ENCODE data around the gene PXK.

PXK gene

DNA sequence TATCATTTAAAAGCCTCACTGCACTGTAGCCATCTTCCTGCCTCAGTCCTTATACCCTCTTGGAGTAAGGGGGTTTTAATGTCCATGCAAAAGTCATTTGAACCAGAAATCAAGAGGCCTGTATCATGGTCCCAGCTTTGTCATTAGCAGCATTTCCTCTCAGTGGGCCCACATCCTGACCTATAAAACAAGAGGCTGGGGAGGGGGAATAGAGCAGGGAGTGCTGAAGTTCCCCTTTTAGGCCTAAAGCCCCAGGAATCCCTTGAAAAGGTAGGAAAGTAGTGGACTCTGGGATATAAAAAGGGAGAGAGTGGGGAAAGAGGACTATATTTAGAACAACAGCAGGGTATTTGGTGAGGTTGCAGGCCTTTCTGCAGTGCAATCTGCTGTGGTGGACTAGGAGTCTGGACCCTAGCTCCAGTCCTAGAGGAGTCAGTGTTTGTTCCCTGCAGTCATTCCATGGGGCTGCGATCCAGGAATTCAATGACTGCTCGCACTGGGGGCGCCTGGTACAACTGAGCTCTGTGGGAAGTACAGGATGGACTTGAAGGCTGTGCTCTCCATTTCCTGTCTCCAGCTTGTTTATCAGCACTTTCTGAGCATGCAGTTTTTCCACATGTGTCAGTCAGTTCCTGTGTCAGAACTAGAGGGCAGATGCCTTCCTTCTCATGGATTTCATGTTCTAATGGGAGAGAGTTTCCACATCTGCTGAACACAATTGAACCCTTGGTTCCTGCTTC, 54.1 kb downstream of the PXK start:
- DNase-seq: no peak

GRCh38 chr3:58387650-58388546, 55.2 kb downstream of the PXK start:
- no peak for DNase-seq

GRCh38 chr3:58388550-58389091, 55.9 kb downstream of the PXK start:
- DNase-seq: no peak

DNA sequence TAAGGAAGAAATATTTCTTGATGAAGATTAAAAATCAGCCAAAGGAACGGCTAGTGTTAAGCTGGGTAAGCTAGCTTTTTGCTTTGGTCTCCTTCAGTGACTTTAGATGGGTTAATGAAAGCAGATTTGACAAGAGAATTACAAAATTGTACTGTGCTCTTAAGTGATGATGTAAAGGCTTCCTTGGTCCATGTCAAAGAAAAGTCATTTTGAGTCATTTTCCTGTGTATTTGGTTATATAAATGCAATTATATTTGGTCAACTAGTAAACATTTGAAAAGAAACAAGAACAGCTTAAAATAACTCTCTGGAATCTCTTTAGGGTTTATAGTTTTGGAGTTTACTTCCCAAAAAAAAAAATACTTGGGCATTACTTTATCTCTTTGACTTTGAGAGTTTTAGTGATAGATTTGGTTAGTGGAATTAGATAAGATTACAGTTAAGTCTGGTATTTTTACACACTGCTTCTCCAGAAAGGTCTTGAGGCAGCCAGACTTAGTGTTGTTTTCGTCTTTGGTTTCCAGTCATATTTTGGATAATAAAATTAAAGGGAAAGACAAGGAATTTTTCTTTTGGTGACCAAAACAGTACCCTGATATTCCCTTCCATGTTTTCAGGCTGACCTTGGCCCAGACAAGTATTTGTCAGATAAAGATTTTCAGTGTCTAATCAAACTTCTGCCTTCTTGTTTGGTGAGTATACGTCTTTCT, 58.6 kb downstream of the PXK start:
- DNase-seq: no peak

GRCh38 chr3:58392181-58392580, 59.5 kb downstream of the PXK start:
- DNase-seq: no peak

GRCh38 chr3:58394339-58394738, 61.6 kb downstream of the PXK start:
- DNase-seq: no peak

DNA sequence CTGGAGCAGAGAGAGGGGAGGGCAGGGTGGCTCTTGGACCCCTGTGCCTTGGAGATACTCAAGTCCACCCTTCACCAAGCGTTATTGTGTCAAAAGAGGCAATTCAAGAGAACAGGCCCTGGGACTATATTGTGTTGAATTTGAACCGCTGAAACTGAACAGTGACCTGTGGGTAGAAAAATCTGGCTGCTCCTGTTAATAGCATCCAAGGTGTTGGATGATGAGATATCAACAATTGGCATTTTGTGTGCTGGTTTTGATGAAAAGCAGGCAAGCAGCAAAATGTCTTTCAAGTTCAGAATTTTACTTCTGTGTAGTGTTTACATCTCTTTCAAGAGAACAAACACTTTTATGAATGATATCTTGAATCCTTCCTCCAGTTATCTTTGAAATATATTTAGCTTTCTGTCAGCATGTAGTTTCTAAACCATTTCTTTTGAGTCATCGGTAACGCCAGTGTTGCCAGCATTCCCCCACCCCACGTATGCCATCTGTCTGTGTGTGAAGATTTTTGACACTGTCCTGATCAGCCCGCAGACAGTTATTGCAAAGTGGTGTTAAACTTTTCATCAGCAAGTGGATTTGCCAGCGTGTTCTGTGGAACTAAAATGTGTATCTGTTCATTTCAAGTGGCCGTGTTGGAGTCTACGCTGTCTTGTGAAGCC, 66.1 kb downstream of the PXK start:
- no peak for DNase-seq

GRCh38 chr3:58403513-58404109, 70.9 kb downstream of the PXK start:
- DNase-seq: no peak

DNA sequence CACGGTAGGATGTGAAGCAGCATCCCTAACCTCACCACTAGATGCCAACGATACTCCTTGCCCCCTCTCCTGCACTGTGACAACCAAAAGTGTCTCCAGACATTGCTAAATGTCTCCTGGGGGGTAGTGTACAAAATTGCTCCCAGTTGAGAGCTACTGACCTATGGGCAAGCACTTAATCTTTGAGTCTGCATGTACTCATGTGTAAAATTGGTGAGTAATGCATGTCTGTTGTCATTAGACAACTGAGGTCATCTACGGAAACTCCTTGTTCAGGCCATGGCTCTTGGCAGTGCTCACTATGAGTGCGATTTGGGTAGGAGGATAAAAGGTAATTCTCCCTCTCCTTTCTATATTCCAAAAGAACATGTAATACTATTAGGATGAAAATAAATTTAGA, 71.7 kb downstream of the PXK start:
- DNase-seq: no peak

DNA sequence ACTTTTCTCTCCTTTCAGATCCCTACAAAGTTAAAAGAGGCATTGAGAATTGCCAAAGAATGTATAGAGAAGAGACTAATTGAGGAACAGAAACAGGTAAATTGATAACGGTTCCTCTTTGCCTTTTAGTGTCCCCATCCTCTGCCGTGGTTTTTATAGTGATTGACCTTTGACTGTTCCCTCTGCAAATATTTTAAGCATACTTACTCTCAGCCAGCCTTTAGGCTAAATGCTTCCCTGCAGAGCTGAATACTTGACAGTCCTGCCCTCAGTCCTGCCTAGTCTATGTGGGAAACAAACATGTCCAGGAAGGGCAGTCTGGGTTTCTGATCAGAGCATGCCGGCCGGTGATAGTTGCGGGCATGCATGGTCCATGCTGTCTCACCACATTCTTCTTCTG, 76.2 kb downstream of the PXK start:
- no peak for DNase-seq

- no peak for DNase-seq
Measured at GRCh38 chr3:58409663-58410062, 77.0 kb downstream of the PXK start.

DNA sequence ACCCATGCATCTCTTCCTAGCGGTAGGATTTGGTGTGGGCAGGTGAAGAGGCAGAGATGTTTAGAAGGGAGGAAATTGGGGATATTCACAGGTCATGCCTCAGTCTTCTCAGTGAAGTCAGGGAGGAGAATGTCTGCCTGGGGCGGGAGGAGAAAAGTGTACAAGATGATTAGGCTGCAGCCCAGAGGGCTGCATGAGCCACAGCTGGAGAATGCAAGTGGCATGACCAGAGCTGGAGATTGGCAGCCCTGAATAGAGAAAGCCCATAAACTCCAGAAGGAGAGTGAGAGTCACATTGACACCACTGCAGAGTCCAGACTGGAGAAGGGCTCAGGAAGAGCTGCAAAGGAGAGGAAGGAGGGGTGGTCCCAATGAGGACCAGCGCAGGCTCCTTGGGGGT, 78.3 kb downstream of the PXK start:
- DNase-seq: no peak

GRCh38 chr3:58411851-58412830, 79.4 kb downstream of the PXK start:
- no peak for DNase-seq

DNA sequence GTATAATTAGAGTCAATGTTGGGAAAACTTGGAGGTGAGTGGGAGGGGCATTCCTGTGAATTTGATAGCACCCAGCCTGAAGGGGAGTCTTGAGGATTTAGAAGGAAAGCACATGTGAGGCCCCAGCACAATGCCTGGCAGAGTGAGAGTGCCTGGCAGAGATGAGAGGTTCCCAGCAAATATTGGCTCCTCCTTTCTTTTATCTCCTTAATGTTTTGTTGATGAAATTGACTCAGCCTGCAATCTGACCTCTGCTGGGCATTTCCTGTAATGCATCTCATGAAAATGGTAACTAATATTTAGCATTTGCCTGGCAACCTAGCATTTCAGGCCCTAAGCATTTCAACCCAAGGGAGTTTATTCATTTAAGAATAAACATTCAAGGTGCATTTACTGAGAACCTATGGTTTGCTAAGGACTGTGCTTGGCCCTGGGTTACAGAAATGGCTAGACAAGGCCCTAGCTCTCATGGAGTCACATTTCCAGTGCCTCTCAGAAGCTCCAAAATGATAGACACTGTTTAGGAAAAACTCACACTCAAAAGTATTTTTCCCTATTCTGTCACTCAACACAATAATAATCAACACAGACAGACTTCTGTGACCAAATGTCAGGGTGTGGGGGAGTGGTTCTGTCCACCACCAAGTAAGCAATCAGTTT, 82.0 kb downstream of the PXK start:
- DNase-seq: peak in 1 of 4 experiments; percentile 3

DNA sequence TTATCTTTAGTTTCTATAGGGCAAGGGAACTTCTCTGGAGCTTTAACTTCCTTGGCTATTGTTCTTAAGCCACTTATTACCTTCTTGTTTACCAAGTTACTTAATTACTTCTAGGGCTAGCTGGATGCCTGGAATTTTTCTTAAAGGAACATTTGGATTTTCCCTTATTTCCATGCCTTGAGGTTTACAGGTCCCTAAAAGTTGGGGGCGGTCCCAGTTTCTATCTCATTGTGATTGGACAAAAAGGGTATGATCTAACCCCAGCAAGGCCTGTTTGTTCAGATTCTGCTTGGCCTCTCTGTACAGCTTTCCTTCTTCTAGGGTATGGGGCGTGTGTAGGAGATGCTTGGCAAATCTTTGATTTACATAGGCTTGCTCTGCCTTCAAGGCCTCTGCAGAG, 83.5 kb downstream of the PXK start:
- DNase-seq: no peak

DNA sequence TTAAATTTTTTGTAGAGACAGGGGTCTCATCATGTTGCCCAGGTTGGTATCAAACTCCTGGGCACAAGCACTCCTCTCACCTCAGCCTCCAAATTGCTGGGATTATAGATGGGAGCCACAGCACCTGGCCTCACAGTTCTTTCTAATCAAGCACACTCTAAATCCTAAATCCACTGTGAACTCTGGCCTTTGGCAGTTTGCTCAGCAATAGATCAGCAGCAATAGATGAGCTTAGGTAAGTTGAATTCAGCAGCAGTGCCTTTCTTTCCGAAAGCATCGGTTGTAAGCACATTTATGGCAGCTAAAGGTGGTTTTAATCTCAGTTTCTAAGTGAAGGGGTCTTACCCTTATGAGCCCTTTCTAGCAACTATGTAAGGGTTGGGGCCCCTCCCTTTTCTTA, 84.4 kb downstream of the PXK start:
- no peak for DNase-seq

DNA sequence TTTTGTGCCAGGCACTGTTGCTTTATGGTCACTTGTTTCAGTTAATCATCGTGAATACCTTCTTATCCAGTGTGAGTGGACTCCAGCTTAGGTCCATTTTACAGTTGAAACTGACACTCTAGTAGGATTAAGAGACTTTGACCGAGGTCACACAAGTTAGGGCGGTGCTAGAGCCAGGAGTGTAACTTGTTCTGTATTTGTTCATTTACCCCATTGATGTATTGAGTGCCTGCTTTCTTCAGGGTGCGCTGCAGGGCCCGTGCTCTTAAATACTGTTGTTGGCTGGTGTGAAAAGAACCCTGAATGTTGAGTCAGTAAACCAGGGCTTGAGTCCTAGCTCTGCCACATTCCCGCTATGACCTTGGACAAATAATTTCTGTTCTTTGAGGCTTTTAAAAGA, 85.5 kb downstream of the PXK start:
- DNase-seq: no peak

DNA sequence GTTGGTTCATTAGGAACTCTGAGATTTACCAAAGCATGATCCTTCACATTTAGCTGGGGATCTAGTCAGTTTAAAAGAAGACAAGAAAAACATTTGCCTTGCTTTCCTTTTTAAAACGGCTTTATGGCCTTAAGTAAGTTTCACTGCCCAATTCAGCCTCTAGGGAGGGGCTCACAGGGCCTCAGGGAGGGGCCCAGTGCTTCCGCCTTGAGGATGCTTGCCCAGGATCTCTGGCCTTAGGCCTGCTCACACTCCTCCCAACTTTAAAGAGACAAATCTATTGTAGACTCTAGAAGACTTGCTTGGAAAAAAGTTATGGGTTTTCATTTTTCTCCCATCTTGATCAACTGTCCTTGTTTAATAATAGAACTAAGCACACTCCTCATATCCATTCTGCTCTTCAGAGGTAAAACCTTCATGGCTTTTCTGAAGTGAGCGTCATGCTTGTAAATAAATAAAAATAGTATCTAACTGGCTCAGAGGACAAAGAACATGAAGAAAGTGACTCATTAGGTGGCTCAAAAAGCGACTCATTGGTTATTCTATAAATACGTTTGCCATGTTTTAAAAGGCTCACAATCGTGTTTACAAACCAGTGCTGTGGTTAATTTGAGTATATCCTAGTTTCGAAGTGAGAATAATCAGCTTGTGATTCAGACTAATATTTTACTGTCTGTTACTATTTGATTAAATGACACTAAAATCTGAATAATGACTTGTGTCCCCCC, 87.3 kb downstream of the PXK start:
- no peak for DNase-seq

DNA sequence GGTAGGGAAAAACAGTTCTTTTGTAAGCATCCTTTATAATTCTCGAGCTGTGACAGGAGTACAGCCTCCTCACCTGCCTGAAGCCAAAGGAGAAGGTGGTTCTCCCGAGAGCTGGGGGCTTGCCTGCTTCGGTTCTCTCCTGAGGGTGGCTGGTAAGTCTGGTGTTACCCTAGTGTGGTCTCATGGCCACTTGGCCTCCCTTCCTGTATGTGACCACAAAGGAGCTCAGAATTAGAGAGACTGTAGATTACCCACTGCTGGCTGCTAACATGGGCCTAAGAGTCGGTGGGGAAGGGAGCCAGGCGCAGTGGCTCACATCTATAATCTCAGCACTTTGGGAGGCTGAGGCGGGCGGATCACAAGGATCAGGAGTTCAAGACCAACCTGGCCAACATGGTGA, 88.3 kb downstream of the PXK start:
- no peak for DNase-seq

Measured in activated naive CD4-positive, alpha-beta T cell (primary cell).